ENCODE measurements around the gene PSPN. TPM values are rescaled to one million over a fixed set of nuclear protein-coding genes. Genes with fewer than 3 reads are reported as not detected.
A peak's percentile ranks its signal among the peaks of the same experiment; 100 is the strongest.

Gene PSPN, protein sequence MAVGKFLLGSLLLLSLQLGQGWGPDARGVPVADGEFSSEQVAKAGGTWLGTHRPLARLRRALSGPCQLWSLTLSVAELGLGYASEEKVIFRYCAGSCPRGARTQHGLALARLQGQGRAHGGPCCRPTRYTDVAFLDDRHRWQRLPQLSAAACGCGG
- 0.76 and 1.0 TPM in 2 replicates for total RNA-seq (2014; rRNA removed; shearing (Covaris generic); ENCODE audit: low replicate concordance)

DNA sequence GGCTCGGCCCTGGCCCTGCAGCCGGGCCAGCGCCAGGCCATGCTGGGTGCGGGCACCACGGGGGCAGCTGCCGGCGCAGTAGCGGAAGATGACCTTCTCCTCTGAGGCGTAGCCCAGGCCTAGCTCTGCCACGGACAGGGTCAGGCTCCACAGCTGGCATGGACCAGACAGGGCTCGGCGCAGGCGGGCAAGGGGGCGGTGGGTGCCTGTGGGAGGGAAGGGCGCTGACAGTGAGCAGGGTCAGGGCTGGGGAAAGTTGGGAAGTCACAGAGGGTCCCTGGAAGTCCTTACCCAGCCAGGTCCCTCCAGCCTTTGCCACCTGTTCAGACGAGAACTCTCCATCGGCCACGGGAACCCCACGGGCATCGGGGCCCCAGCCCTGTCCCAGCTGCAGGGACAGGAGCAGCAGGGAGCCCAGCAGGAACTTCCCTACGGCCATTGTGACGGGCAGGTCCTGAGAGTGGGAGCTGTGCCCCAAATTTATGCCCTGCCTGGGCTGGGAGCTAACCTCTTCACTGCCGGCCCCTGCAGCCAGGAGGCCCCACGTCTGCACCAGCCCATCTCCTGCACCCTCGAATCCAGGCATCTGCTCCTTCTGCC, at the start of gene PSPN:
Gene PSPN (minus strand): TSS at position 523 of the 600 bp plus-strand sequence. CDS start 84 bp downstream, at position 439.
- peak; percentile 31 for DNase-seq
- no peak within 1 kb of the TSS for H3K9ac ChIP-seq (ENCODE audit: low read length)
- no peak within 1 kb of the TSS for H3K27ac ChIP-seq (ENCODE audit: low read length)

DNA sequence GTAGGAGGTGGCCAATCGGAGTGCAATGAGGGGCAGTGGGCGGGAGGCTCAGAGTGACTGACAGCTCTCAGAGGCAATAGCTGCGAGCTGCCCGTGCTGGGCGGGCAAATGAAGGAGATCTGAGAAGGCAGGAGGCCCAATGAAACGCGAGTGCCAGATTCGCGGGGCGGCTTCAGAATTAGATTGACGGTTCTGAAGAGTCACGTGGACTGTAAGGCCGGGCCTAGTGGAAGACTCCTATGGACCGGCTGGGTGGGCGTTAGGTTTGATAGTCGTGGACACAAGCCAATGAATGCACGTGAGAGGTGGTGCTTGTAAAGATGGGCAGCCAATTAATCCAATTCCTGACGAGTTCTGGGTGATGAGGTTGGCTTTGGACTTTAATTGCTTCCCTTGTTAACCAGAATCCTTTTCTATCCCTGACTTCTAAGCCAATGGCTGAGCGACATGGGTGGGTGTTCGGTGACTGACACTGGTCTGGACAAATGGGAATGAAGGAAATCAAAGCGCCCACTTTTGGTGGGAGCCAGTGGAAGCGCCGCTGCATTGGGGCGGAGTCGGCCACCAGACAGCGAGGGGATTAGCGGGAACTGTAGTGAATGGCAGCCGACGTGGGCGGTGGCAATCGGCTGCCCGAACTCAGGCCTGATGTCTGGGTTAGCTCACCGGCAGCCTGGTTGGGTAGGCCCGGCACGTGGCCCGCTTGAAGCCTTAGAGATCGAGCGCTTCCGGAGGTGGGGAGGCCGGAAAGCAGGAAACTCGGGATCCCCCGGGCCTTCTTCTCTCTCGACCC, 49.4 kb upstream of the PSPN start:
- no peaks in the 10 kb centered on the region for H3K9me2 ChIP-seq (replicated peaks; ENCODE audit: insufficient read depth, low read length)
- H3K27me3 ChIP-seq (ENCODE audit: low read length): no peaks in the 10 kb centered on the region
- peak overlapping the region; percentile 50 for H3K9ac ChIP-seq (ENCODE audit: low read length)
- peaks cover 22% of the 10 kb centered on the region for H3K4me1 ChIP-seq (ENCODE audit: low read length)
- no peaks in the 10 kb centered on the region for H3K9me3 ChIP-seq (ENCODE audit: low read length)
- peak overlapping the region; percentile 12 for H3K4me2 ChIP-seq (ENCODE audit: low read depth, low read length, poor library complexity, severe bottlenecking)
- peak overlapping the region; percentile 34; the same call in 1 of the 2 replicates for H3K4me3 ChIP-seq (ENCODE audit: low read length)
- peak overlapping the region; percentile 34; the same call in 1 of the 2 replicates for H2AFZ ChIP-seq (ENCODE audit: low read length)
- peaks cover 23% of the 10 kb centered on the region for H3K36me3 ChIP-seq (ENCODE audit: insufficient read depth, low read length)
- no peak overlapping the region for H3K27ac ChIP-seq (ENCODE audit: low read length)
- peaks cover 39% of the 10 kb centered on the region for H4K20me1 ChIP-seq (ENCODE audit: insufficient read depth, low read depth, low read length)
- peaks cover 40% of the 10 kb centered on the region for H3K79me2 ChIP-seq (ENCODE audit: low read length)
- DNase-seq: peak; percentile 100

More for the DNA sequence above, at the start of gene PSPN:
- Histone ChIP-seq H4K20me1 (ENCODE audit: insufficient read depth, low read depth, low read length) (no peaks in the 10 kb centered on the region), H3K36me3 (ENCODE audit: insufficient read depth, low read length) (peaks cover 11% of the 10 kb centered on the region), H2AFZ (ENCODE audit: low read length) (no peak within 1 kb of the TSS), H3K9me2 (replicated peaks; ENCODE audit: insufficient read depth, low read length) (no peaks in the 10 kb centered on the region), H3K4me1 (ENCODE audit: low read length) (peaks cover 9% of the 10 kb centered on the region), H3K4me2 (ENCODE audit: low read depth, low read length, poor library complexity, severe bottlenecking) (no peak within 1 kb of the TSS), H3K9me3 (ENCODE audit: low read length) (no peaks in the 10 kb centered on the region), H3K4me3 (ENCODE audit: low read length) (no peak within 1 kb of the TSS), H3K27me3 (ENCODE audit: low read length) (no peaks in the 10 kb centered on the region), H3K79me2 (ENCODE audit: low read length) (peaks cover 5% of the 10 kb centered on the region; the same call in 1 of the 2 replicates)

DNA sequence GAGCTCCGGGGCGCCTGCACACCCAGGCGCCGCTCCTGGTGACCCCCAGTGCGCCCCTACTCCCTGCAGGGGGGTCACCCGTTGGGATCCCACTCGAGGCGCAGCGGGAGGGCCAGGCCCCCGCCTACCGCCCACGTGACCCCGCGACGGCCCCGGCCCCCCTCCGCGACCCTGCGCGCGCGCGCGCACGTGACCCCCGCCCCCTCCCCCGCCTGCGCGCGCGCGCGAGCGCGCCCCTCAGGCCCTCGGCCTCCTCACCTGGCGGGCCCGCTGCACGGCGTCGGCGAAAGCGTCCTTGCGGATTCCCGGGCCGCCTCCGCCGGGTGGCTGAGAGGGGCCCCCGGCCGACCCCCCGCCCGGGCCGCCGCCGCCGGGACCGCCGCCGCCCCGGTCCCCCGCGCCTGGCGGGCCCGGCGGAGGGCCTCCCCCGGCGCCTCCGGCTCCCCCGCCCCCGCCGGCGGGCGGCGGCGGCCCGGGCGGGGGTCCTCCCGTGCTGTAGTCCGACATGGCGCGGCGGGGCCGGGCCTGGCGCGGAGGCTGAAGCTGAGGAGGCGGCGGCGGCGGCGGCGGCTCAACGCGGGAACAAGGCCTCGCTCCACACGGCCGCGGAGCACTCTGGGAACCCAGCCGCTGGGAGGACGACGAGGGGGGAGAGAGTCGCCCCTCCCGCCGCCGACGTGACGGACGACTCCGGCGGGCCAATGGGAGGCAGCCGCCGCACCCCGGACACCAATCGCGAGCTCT, 48.6 kb upstream of the PSPN start, which contains the start of gene KHSRP:
Gene KHSRP (minus strand): TSS at position 617 of the 744 bp plus-strand sequence. CDS start 110 bp downstream, at position 507.
- Histone ChIP-seq H3K4me3 (ENCODE audit: low read length) (peak within 1 kb of the TSS; percentile 89), H3K9ac (ENCODE audit: low read length) (peak within 1 kb of the TSS; percentile 99), H3K9me2 (replicated peaks; ENCODE audit: insufficient read depth, low read length) (no peaks in the 10 kb centered on the region), H2AFZ (ENCODE audit: low read length) (peak within 1 kb of the TSS; percentile 34; the same call in 1 of the 2 replicates), H3K79me2 (ENCODE audit: low read length) (peaks cover 46% of the 10 kb centered on the region), H3K4me1 (ENCODE audit: low read length) (peaks cover 22% of the 10 kb centered on the region), H3K27me3 (ENCODE audit: low read length) (no peaks in the 10 kb centered on the region), H3K27ac (ENCODE audit: low read length) (peak within 1 kb of the TSS; percentile 29), H3K4me2 (ENCODE audit: low read depth, low read length, poor library complexity, severe bottlenecking) (peak within 1 kb of the TSS; percentile 88), H3K36me3 (ENCODE audit: insufficient read depth, low read length) (peaks cover 30% of the 10 kb centered on the region), H4K20me1 (ENCODE audit: insufficient read depth, low read depth, low read length) (peaks cover 47% of the 10 kb centered on the region), H3K9me3 (ENCODE audit: low read length) (no peaks in the 10 kb centered on the region)
- peak; percentile 71 for DNase-seq

DNA sequence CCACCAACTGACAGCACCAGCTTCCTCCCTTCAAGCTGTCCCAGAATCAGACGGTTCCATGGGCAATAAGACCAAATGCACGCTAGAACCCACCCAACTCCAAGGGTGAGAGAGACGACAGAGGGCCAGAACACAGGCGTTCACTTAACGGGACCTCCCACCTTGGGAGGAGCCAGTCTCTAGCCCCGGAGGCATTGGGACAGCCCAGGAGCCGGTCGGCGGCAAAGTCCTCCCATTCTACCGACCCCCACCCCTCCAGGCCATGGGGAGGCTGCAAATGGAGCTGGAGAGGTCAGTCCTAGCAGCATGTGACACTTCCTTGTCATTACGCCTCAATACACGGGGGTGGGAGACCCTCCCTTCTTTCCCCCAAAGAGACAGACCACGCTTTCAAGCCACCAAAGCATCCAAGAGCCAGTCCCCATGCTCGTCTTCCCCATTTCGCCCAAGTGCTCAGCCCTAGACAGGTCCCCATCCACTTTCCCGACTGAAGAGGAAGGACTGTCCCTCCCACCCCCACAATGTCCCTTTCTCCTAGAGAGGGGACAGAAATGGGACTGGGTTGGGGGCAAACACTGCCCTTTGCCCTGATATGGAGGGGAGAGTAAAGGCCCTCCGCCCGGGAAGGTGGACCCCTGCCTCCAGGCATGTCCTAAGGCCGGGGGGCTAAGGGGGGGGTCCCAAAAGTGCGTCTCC, 47.9 kb upstream of the PSPN start:
- H4K20me1 ChIP-seq (ENCODE audit: insufficient read depth, low read depth, low read length): peaks cover 54% of the 10 kb centered on the region
- peak; percentile 56 for DNase-seq
- H3K9me3 ChIP-seq (ENCODE audit: low read length): no peaks in the 10 kb centered on the region
- H3K9ac ChIP-seq (ENCODE audit: low read length): peak overlapping the region; percentile 99
- H3K36me3 ChIP-seq (ENCODE audit: insufficient read depth, low read length): peaks cover 34% of the 10 kb centered on the region
- H3K4me1 ChIP-seq (ENCODE audit: low read length): peaks cover 22% of the 10 kb centered on the region
- peaks cover 46% of the 10 kb centered on the region for H3K79me2 ChIP-seq (ENCODE audit: low read length)
- peak overlapping the region; percentile 29 for H3K27ac ChIP-seq (ENCODE audit: low read length)
- H3K9me2 ChIP-seq (replicated peaks; ENCODE audit: insufficient read depth, low read length): no peaks in the 10 kb centered on the region
- no peak overlapping the region for H2AFZ ChIP-seq (ENCODE audit: low read length)
- H3K27me3 ChIP-seq (ENCODE audit: low read length): no peaks in the 10 kb centered on the region
- H3K4me3 ChIP-seq (ENCODE audit: low read length): peak overlapping the region; percentile 89
- peak overlapping the region; percentile 88 for H3K4me2 ChIP-seq (ENCODE audit: low read depth, low read length, poor library complexity, severe bottlenecking)

DNA sequence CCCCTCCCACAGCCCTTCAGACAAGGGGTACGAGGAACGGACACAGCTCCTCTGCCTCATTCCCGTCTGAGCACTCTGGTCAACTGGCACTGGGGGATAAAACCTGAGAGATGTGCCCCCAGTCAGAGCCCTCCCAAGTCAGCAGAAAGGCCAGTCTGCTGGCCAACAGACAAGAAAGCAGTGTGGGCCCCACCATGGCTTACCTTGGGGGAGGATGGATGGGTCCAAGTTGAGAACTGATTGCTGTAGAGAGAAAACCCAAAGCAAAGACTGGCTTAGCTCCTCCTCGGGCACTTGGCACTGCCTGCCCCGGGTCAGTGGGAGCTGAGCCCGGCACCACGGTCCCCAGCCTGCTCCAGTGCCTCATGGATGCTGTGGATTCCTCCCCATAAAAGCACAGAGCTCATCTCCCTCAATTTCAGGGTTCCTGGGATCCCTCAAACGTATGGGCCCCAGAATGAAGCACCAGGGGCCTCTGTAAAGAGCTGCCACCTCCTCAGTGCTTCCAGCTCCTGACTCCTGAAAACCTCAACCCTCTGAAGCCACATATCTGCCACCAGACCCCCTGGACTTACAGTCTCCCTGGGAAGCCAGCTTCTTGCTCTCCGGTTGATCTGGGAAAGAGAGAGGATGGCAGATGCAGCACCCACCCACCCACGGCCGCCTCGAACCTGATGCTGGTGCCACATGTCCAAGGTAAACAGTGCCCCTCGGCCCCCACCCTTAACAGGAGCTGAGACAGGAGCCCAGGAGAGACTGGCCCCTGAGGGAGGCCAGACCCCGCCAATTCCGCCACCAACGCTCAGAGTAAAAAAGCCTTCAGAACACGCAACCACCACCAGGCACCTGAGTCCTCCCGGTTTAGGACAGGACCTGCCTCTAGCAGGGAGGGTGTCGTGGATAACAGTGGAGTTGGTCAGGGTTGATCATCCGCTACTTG, 45.6 kb upstream of the PSPN start:
- Histone ChIP-seq H3K4me2 (ENCODE audit: low read depth, low read length, poor library complexity, severe bottlenecking) (no peak overlapping the region), H3K4me3 (ENCODE audit: low read length) (no peak overlapping the region), H3K27ac (ENCODE audit: low read length) (no peak overlapping the region), H3K36me3 (ENCODE audit: insufficient read depth, low read length) (peaks cover 40% of the 10 kb centered on the region), H3K27me3 (ENCODE audit: low read length) (no peaks in the 10 kb centered on the region), H3K9me2 (replicated peaks; ENCODE audit: insufficient read depth, low read length) (no peaks in the 10 kb centered on the region), H4K20me1 (ENCODE audit: insufficient read depth, low read depth, low read length) (peaks cover 67% of the 10 kb centered on the region), H2AFZ (ENCODE audit: low read length) (no peak overlapping the region), H3K4me1 (ENCODE audit: low read length) (peaks cover 22% of the 10 kb centered on the region), H3K9me3 (ENCODE audit: low read length) (no peaks in the 10 kb centered on the region), H3K79me2 (ENCODE audit: low read length) (peaks cover 46% of the 10 kb centered on the region), H3K9ac (ENCODE audit: low read length) (no peak overlapping the region)
- peak; percentile 23 for DNase-seq

DNA sequence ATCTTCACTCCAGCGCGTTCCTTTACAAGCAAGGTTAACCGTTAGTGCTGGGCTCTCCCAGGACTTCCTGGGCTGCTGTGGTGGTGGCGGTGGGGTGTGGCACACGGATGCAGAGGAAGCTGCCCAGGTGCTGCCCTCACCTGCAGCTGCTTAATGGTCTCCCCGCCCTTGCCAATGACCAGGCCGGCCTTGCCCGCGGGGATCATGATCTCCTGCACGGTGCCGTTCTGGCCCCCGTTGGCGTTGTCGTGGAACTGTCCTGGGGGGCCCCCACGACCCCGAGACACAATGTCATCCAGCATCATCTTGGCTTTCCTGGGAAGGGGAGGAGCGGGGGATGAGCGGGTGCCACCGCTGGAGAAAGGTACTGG, 42.8 kb upstream of the PSPN start:
- Histone ChIP-seq H3K27ac (ENCODE audit: low read length) (no peak overlapping the region), H3K9ac (ENCODE audit: low read length) (no peak overlapping the region), H3K79me2 (ENCODE audit: low read length) (peaks cover 39% of the 10 kb centered on the region), H3K4me1 (ENCODE audit: low read length) (peaks cover 13% of the 10 kb centered on the region), H4K20me1 (ENCODE audit: insufficient read depth, low read depth, low read length) (peaks cover 62% of the 10 kb centered on the region), H3K4me3 (ENCODE audit: low read length) (no peak overlapping the region), H3K9me2 (replicated peaks; ENCODE audit: insufficient read depth, low read length) (no peaks in the 10 kb centered on the region), H3K36me3 (ENCODE audit: insufficient read depth, low read length) (peaks cover 40% of the 10 kb centered on the region), H3K27me3 (ENCODE audit: low read length) (no peaks in the 10 kb centered on the region), H3K9me3 (ENCODE audit: low read length) (no peaks in the 10 kb centered on the region), H3K4me2 (ENCODE audit: low read depth, low read length, poor library complexity, severe bottlenecking) (no peak overlapping the region), H2AFZ (ENCODE audit: low read length) (no peak overlapping the region)
- DNase-seq: peak; percentile 21
